GM12878 (cell line): Measurements from ENCODE around the gene AMBRA1. TPM values are rescaled to one million over a fixed set of nuclear protein-coding genes. Genes with fewer than 3 reads are reported as not detected.

ENCODE experiments used
- ATAC-seq: fragments of 200-7000 bp; cut with Tn5 transposase; 3 replicates; pipeline ENCODE4 v1.9.1; 2020; ENCODE audit warnings: mild to moderate bottlenecking, moderate library complexity
- BruUV-seq: library from RNA; stranded (reverse); fragments of 400-500 nt; replicated peaks from 2 replicates; lab custom pipeline; 2021; lab: Mats Ljungman, UMichigan
- CTCF ChIA-PET: fragments of 300-600 bp; sonication (Branson Sonifier 250); formaldehyde crosslinking; extraction: SDS; loops from one replicate; lab custom pipeline; 2021; ENCODE audit warnings: inconsistent platforms; lab: Yijun Ruan, JAX
- POLR2A ChIA-PET: fragments of 350-600 bp; formaldehyde crosslinking; extraction: SDS; loops from one replicate; lab custom pipeline; 2021; ENCODE audit warnings: inconsistent platforms; lab: Charles Lee
- RAD21 ChIA-PET: fragments of 300-600 bp; sonication (Branson Sonifier 250); formaldehyde crosslinking; loops from one replicate; lab custom pipeline; 2023; ENCODE audit warnings: antibody characterized with exemption; ENCODE audit not compliant: unreplicated experiment; lab: Charles Lee
- SMC1A ChIA-PET: fragments of 300-600 bp; sonication (Branson Sonifier 250); formaldehyde crosslinking; loops from one replicate; lab custom pipeline; 2023; ENCODE audit not compliant: unreplicated experiment, uncharacterized antibody; lab: Charles Lee
- DNase-seq: peaks from one replicate; pipeline ENCODE4 v3.0.0-alpha.2; 2011; ENCODE audit warnings: low read depth, low spot score
- FAIRE-seq: peaks from 3 replicates; lab custom pipeline; 2011; peaks lifted over from hg19 to GRCh38; lab: Jason Lieb, UNC
- H2AFZ ChIP-seq: 2 replicates; pipeline ENCODE4 v1.6.0; 2011; ENCODE audit warnings: low read depth, low read length, control low read depth; ENCODE audit not compliant: control insufficient read depth
- H3K27ac ChIP-seq: 2 replicates; pipeline ENCODE4 v1.5.1; 2011; ENCODE audit warnings: control low read depth; ENCODE audit not compliant: control insufficient read depth, insufficient read depth
- H3K27me3 ChIP-seq, 2 experiments: replicated peaks in 1 of 2; 2 replicates each; pipeline versions ENCODE4 v1.6.0 to v1.6.1; 2011; ENCODE audit warnings: low read length in 1 of 2; ENCODE audit not compliant: control insufficient read depth in 2 of 2, insufficient read depth in 2 of 2
- H3K36me3 ChIP-seq, 2 experiments: 2 replicates each; pipeline ENCODE4 v1.5.1; 2011; ENCODE audit warnings: low read length in 1 of 2; ENCODE audit not compliant: control insufficient read depth in 2 of 2, insufficient read depth in 2 of 2
- H3K4me1 ChIP-seq: 2 replicates; pipeline ENCODE4 v1.6.1; 2011; ENCODE audit warnings: mild to moderate bottlenecking, low read length, moderate library complexity, mixed read lengths; ENCODE audit not compliant: control insufficient read depth, insufficient read depth
- H3K4me2 ChIP-seq: 2 replicates; pipeline ENCODE4 v1.6.0; 2011; ENCODE audit warnings: control low read depth; ENCODE audit not compliant: control insufficient read depth, insufficient read depth
- H3K4me3 ChIP-seq: fragments of 200-600 bp; sonication (generic); 2 replicates; pipeline ENCODE4 v1.5.1; 2016
- H3K79me2 ChIP-seq: 2 replicates; pipeline ENCODE4 v1.6.0; 2011; ENCODE audit warnings: low read length; ENCODE audit not compliant: control insufficient read depth, insufficient read depth
- H3K9ac ChIP-seq: 2 replicates; pipeline ENCODE4 v1.8.0; 2011; ENCODE audit warnings: low read length, control low read depth, mixed read lengths; ENCODE audit not compliant: control insufficient read depth, insufficient read depth
- H3K9me3 ChIP-seq: replicated peaks from 3 replicates; pipeline ENCODE4 v1.5.1; 2011; ENCODE audit warnings: mild to moderate bottlenecking, low read length; ENCODE audit not compliant: control insufficient read depth, insufficient read depth
- H4K20me1 ChIP-seq: 2 replicates; pipeline ENCODE4 v1.6.0; 2011; ENCODE audit not compliant: control insufficient read depth, insufficient read depth
- CTCF ChIP-seq, 3 experiments: IDR thresholded peaks in 2 of 3; conservative IDR thresholded peaks in 1 of 3; 2 replicates each; pipeline ENCODE4 v1.5.1; 2011; ENCODE audit warnings: low read depth in 3 of 3, low read length in 3 of 3, mild to moderate bottlenecking in 3 of 3, control low read depth in 2 of 3, moderate library complexity in 2 of 3, inconsistent platforms in 1 of 3, mixed read lengths in 1 of 3; ENCODE audit not compliant: control insufficient read depth in 2 of 3, insufficient read depth in 1 of 3; ENCODE audit errors: extremely low read depth in 1 of 3
- MEF2B ChIP-seq: fragments of 450-650 bp; IDR thresholded peaks from 2 replicates; pipeline ENCODE4 v1.6.1; 2018; ENCODE audit warnings: mild to moderate bottlenecking, moderate library complexity; ENCODE audit not compliant: partially characterized antibody, poor library complexity, severe bottlenecking
- NFIC ChIP-seq: IDR thresholded peaks from 2 replicates; pipeline ENCODE4 v1.6.1; 2012; ENCODE audit warnings: low read depth, mild to moderate bottlenecking, inconsistent platforms, low read length, moderate library complexity
- NR2C1 ChIP-seq: fragments of 450-650 bp; IDR thresholded peaks from 2 replicates; pipeline ENCODE4 v1.6.1; 2017; ENCODE audit warnings: antibody characterized with exemption, mild to moderate bottlenecking, moderate library complexity
- RAD21 ChIP-seq: IDR thresholded peaks from 2 replicates; pipeline ENCODE4 v1.6.1; 2011; ENCODE audit warnings: mild to moderate bottlenecking, low read depth, low read length, moderate library complexity; ENCODE audit not compliant: insufficient read depth
- RELB ChIP-seq: fragments of 450-650 bp; IDR thresholded peaks from 2 replicates; pipeline ENCODE4 v1.6.1; 2017; ENCODE audit warnings: low read depth, mild to moderate bottlenecking, moderate library complexity
- SMC3 ChIP-seq: IDR thresholded peaks from 2 replicates; pipeline ENCODE4 v1.6.1; 2011; ENCODE audit warnings: low read length, improper control_type of control experiment, borderline replicate concordance
- WRNIP1 ChIP-seq: IDR thresholded peaks from 2 replicates; pipeline ENCODE4 v1.6.1; 2011; ENCODE audit warnings: low read depth, low read length, improper control_type of control experiment, borderline replicate concordance
- ZBTB11 ChIP-seq: fragments of 450-650 bp; formaldehyde crosslinking; IDR thresholded peaks from 2 replicates; pipeline ENCODE4 v1.5.0; 2022; ENCODE audit warnings: mild to moderate bottlenecking, missing genetic modification characterization
- WGBS: methylation state at CpG from one replicate; pipeline ENCODE4 v1.1.6; 2016; ENCODE audit warnings: low lambda C conversion rate; ENCODE audit not compliant: insufficient replicate concordance, insufficient coverage; ENCODE audit errors: missing lambda C conversion rate; 5-methylcytosine and 5-hydroxymethylcytosine counted together
- in situ Hi-C: fragments of 300-500 bp; cut with MboI; formaldehyde crosslinking; loops from 9 replicates; pipeline ENCODE4 v1.14.3; 2018; ENCODE audit warnings: mixed read lengths
- intact Hi-C: fragments of 100-400 bp; cut with micrococcal nuclease; formaldehyde crosslinking; loops from one replicate; pipeline ENCODE4 v1.14.2; 2022; ENCODE audit not compliant: unreplicated experiment
- polyA plus RNA-seq, 11 experiments: library from polyadenylated mRNA; depleted of rRNA in 4 of 11; unstranded in 6 of 11; stranded (reverse) in 5 of 11; fragments of >200 nt; fragmentation: Nextera tagmentation in 4 of 11; fragmentation: Illumina TruSeq in 1 of 11; extraction: Ambion mirVana in 4 of 11; extraction: Trizol in 1 of 11; gene quantifications; 1 replicate in 1 of 11; 2 replicates in 10 of 11; pipeline versions ENCODE4 v1.2.1 to v1.2.3, GENCODE V29; 2011 to 2016; ENCODE audit warnings: inconsistent platforms in 2 of 11, missing spikeins in 2 of 11, low read depth in 1 of 11
- total RNA-seq, 4 experiments: library from RNA; depleted of rRNA in 3 of 4; stranded (reverse); fragments of >200 nt in 3 of 4; fragmentation: Illumina TruSeq in 1 of 4; extraction: Trizol in 1 of 4; gene quantifications; 2 replicates each; pipeline versions ENCODE4 v1.2.1 to v1.2.3, GENCODE V29; 2013 to 2021
- TF ChIP-seq, protein P1 (sequence below): fragments of 450-650 bp; IDR thresholded peaks from 2 replicates; pipeline ENCODE4 v1.6.1; 2018; ENCODE audit warnings: borderline replicate concordance, mild to moderate bottlenecking; ENCODE audit not compliant: partially characterized antibody

The AMBRA1 gene
- total and polyA plus RNA-seq, 10 of the 15 experiments (the other 5 are each of a cell fraction or from before 2014, with no cell fraction given), result 0.57 to 34.3 (median 13.7) TPM

- RAD21 ChIA-PET, result interaction anchor here (0.6 to 3.1 kb wide), 17 partner anchors 9 to 172 kb away, joined by 3 to 28 read pairs (median 5); no protein-coding TSS in a partner anchor
- no peak overlapping the region for H3K4me3 ChIP-seq
- H2AFZ ChIP-seq, result no peak overlapping the region
- H3K9ac ChIP-seq, result no peak overlapping the region
- CTCF ChIA-PET, result interaction anchor here (0.6 to 3.3 kb wide), 28 partner anchors 10 to 173 kb away, joined by 3 to 41 read pairs (median 4); partner anchors contain the start of genes AMBRA1, ATG13 and HARBI1
- DNase-seq (no peak), ATAC-seq (peak; percentile 54; the same call in 2 of the 3 replicates), FAIRE-seq (no peak)
- no peak overlapping the region for H3K27ac ChIP-seq
- H3K79me2 ChIP-seq, result no peaks in the 10 kb centered on the region; the same call in none of the 2 replicates
- no peak overlapping the region for H3K4me2 ChIP-seq
- POLR2A ChIA-PET, result interaction anchor here (1.0 to 1.6 kb wide), 10 partner anchors 13 to 83 kb away, joined by 3 to 9 read pairs (median 4); no protein-coding TSS in a partner anchor
- BruUV-seq, result no TSS peak
- H3K36me3 ChIP-seq, result peaks cover 0 to 7% of the 10 kb centered on the region in 2 experiments; a peak in 2 of 4 replicates
- in situ Hi-C loops (no loop called here), intact Hi-C loops (loop anchor here (1.0 to 5.0 kb wide), 2 partner anchors 36 to 83 kb away; no protein-coding TSS in a partner anchor)
- SMC1A ChIA-PET, result interaction anchor here (0.6 to 3.3 kb wide), 32 partner anchors 8 to 327 kb away, joined by 3 to 40 read pairs (median 6); no protein-coding TSS in a partner anchor
- 69% methylated on average over 4 of the region's 4 CpGs for WGBS
- H3K9me3 ChIP-seq, result no peaks in the 10 kb centered on the region
- H4K20me1 ChIP-seq, result no peaks in the 10 kb centered on the region
- H3K27me3 ChIP-seq, result no peaks in the 10 kb centered on the region
- no peaks in the 10 kb centered on the region for H3K4me1 ChIP-seq
- TF ChIP-seq RAD21 (peak; percentile 50), SMC3 (peak; percentile 30; the same call in 1 of the 2 replicates), NR2C1 (no peak), ZBTB11 (CRISPR knock-in tag) (no peak), CTCF (IDR thresholded peaks at IDR 0.05 in 2 of 3, conservative IDR thresholded peaks at IDR 0.05 in 1 of 3; ENCODE audit: control insufficient read depth in 2 of 3, extremely low read depth in 1 of 3, insufficient read depth in 1 of 3, low read depth in 3 of 3, low read length in 3 of 3) (peak; percentile 17 to 47 (median 41); a peak in 4 of 6 replicates), WRNIP1 (no peak), NFIC (no peak), MEF2B (peak; percentile 36), RELB (0 out of 2 replicates have a peak, but pooled peaks have one; percentile 10)
- TF ChIP-seq, protein P1, sequence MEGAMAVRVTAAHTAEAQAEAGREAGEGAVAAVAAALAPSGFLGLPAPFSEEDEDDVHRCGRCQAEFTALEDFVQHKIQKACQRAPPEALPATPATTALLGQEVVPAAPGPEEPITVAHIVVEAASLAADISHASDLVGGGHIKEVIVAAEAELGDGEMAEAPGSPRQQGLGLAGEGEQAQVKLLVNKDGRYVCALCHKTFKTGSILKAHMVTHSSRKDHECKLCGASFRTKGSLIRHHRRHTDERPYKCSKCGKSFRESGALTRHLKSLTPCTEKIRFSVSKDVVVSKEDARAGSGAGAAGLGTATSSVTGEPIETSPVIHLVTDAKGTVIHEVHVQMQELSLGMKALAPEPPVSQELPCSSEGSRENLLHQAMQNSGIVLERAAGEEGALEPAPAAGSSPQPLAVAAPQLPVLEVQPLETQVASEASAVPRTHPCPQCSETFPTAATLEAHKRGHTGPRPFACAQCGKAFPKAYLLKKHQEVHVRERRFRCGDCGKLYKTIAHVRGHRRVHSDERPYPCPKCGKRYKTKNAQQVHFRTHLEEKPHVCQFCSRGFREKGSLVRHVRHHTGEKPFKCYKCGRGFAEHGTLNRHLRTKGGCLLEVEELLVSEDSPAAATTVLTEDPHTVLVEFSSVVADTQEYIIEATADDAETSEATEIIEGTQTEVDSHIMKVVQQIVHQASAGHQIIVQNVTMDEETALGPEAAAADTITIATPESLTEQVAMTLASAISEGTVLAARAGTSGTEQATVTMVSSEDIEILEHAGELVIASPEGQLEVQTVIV, result no peak
Measured at GRCh38 chr11:46445920-46446771, 147.7 kb downstream of the AMBRA1 start.
